Transverse colon (tissue), 4 donors: ENCODE measurements around the gene TENT5C. TPM values are rescaled to one million over a fixed set of nuclear protein-coding genes. Genes with fewer than 3 reads are reported as not detected.

Source experiments
- DNase-seq: peaks from one replicate; pipeline ENCODE4 v3.0.0-alpha.2; 2019
- H3K27ac ChIP-seq, 4 donors: fragments of 200-600 bp; sonication (generic); 2 replicates each; pipeline ENCODE4 v1.5.1; 2016 to 2018; ENCODE audit warnings: inconsistent platforms in 4 of 4
- H3K27me3 ChIP-seq: fragments of 200-600 bp; sonication (generic); 2 replicates; pipeline ENCODE4 v1.5.1; 2017; ENCODE audit warnings: inconsistent platforms
- H3K36me3 ChIP-seq, 4 donors: fragments of 200-600 bp; sonication (generic); 2 replicates each; pipeline ENCODE4 v1.5.1; 2017 to 2019; ENCODE audit warnings: inconsistent platforms in 4 of 4
- H3K4me1 ChIP-seq, 4 donors: fragments of 200-600 bp; sonication (generic); 2 replicates each; pipeline ENCODE4 v1.5.1; 2017 to 2020; ENCODE audit warnings: inconsistent platforms in 4 of 4
- H3K4me3 ChIP-seq, 4 donors: fragments of 200-600 bp; sonication (generic); 1 replicate in 1 of 4; 2 replicates in 3 of 4; pipeline versions ENCODE4 v1.5.1 to v1.6.1; 2017 to 2019; ENCODE audit warnings: inconsistent platforms in 4 of 4
- H3K9me3 ChIP-seq, 2 donors: fragments of 200-600 bp; sonication (generic); 2 replicates each; pipeline ENCODE4 v1.5.1; 2017 to 2019; ENCODE audit warnings: inconsistent platforms in 2 of 2
- CTCF ChIP-seq, 5 experiments: fragments of 200-600 bp in 3 of 5; fragments of 450-650 bp in 2 of 5; sonication (generic) in 3 of 5; IDR thresholded peaks; 1 replicate in 2 of 5; 2 replicates in 3 of 5; pipeline ENCODE4 v1.5.1; 2016 to 2017; ENCODE audit warnings: antibody characterized with exemption in 5 of 5, inconsistent platforms in 3 of 5, mild to moderate bottlenecking in 2 of 5, moderate library complexity in 1 of 5
- EP300 ChIP-seq: sonication (generic); formaldehyde crosslinking; IDR thresholded peaks from one replicate; pipeline ENCODE4 v1.6.1; 2017; ENCODE audit warnings: antibody characterized with exemption, low read depth
- POLR2A ChIP-seq: fragments of 450-650 bp; IDR thresholded peaks from one replicate; pipeline ENCODE4 v1.6.1; 2016; ENCODE audit warnings: antibody characterized with exemption, mild to moderate bottlenecking, moderate library complexity
- POLR2AphosphoS5 ChIP-seq, 3 donors: sonication (generic); formaldehyde crosslinking; IDR thresholded peaks; one replicate each; pipeline ENCODE4 v1.6.1; 2016; ENCODE audit warnings: antibody characterized with exemption in 3 of 3
- WGBS, 2 donors: methylation state at CpG; one replicate each; pipeline ENCODE4 v1.1.5; 2018; ENCODE audit warnings: low coverage in 1 of 2; 5-methylcytosine and 5-hydroxymethylcytosine counted together
- in situ Hi-C, 4 donors: fragments of 200-750 bp; cut with MboI; loops; one replicate each; pipeline versions ENCODE4 v1.15.0 to v1.15.1; 2017; ENCODE audit warnings: low sequenced_read_pairs in 3 of 4, low pct_ligation_motif_present in 1 of 4, low pct_unique_long_range_greater_than_20kb in 1 of 4
- intact Hi-C: fragments of 100-400 bp; cut with DNase I; formaldehyde crosslinking; loops from one replicate; pipeline ENCODE4 v1.15.1; 2023; ENCODE audit warnings: low total_unique reads
- total RNA-seq, 4 donors: library from RNA; depleted of rRNA; stranded (reverse); fragments of >200 nt; gene quantifications; one replicate each; pipeline ENCODE4 v1.1.0, GENCODE V29; 2016

The TENT5C gene
- total RNA-seq, 4 donors from 2014 or later, result 3.4 to 30.8 (median 18.1) TPM

- H3K27ac ChIP-seq, result peak overlapping the region; percentile 10 to 59 (median 34)
Measured at GRCh38 chr1:117674521-117675400, 68.9 kb downstream of the TENT5C start.

GRCh38 chr1:117675907-117676430 lies 70.1 kb downstream of the TENT5C start:
- Histone ChIP-seq H3K27ac (peak overlapping the region in 2 of 4 donors; percentile 52 to 59), H3K36me3 (no peaks in the 10 kb centered on the region), H3K9me3 (no peaks in the 10 kb centered on the region), H3K4me1 (peaks cover 5 to 53% (median 48%) of the 10 kb centered on the region in 4 donors), H3K4me3 (no peak overlapping the region), H3K27me3 (no peaks in the 10 kb centered on the region)
- in situ Hi-C loops, result loop anchor here in 1 of 4 donors (10.0 kb wide), 1 partner anchor 141 kb away; no protein-coding TSS in a partner anchor
- TF ChIP-seq POLR2A, result no peak
- no peak for TF ChIP-seq CTCF (IDR thresholded peaks at IDR 0.05)
- no peak for TF ChIP-seq POLR2AphosphoS5 (IDR thresholded peaks at IDR 0.05)
- TF ChIP-seq EP300, result no peak
- intact Hi-C loops, result no loop called here
- no peak for DNase-seq
- WGBS, 2 donors, result 60 to 78% methylated on average over 2 to 3 of the region's 3 CpGs

More at GRCh38 chr1:117674521-117675400, 68.9 kb downstream of the TENT5C start:
- Histone ChIP-seq H3K4me1 (peaks cover 5 to 43% (median 39%) of the 10 kb centered on the region in 4 donors), H3K27me3 (no peaks in the 10 kb centered on the region), H3K4me3 (no peak overlapping the region), H3K36me3 (no peaks in the 10 kb centered on the region), H3K9me3 (no peaks in the 10 kb centered on the region)
- TF ChIP-seq POLR2AphosphoS5 (IDR thresholded peaks at IDR 0.05), result no peak
- TF ChIP-seq CTCF (IDR thresholded peaks at IDR 0.05), result peak in 3 of 5 experiments; percentile 10 to 23 (median 15)
- in situ Hi-C loops (loop anchor here in 1 of 4 donors (10.0 kb wide), 1 partner anchor 140 kb away; no protein-coding TSS in a partner anchor), intact Hi-C loops (no loop called here)
- peak; percentile 62 for DNase-seq
- 69% methylated on average over 10 of the region's 10 CpGs; no CpG with 5 or more reads in 1 of the 2 donors for WGBS, 2 donors

- Histone ChIP-seq H3K9me3 (no peaks in the 10 kb centered on the region), H3K36me3 (no peaks in the 10 kb centered on the region), H3K27me3 (no peaks in the 10 kb centered on the region), H3K27ac (peak overlapping the region in 1 of 4 donors; percentile 35), H3K4me1 (peaks cover 4 to 56% (median 50%) of the 10 kb centered on the region in 4 donors), H3K4me3 (no peak overlapping the region)
- intact Hi-C loops (no loop called here), in situ Hi-C loops (loop anchor here in 1 of 4 donors (10.0 kb wide), 1 partner anchor 142 kb away; no protein-coding TSS in a partner anchor)
- TF ChIP-seq POLR2AphosphoS5 (IDR thresholded peaks at IDR 0.05) (no peak), POLR2A (no peak), CTCF (IDR thresholded peaks at IDR 0.05) (no peak), EP300 (no peak)
- DNase-seq, result no peak
- WGBS, 2 donors, result 76% methylated on average over 7 of the region's 7 CpGs; no CpG with 5 or more reads in 1 of the 2 donors
Measured at GRCh38 chr1:117676615-117677130, 70.8 kb downstream of the TENT5C start.

Other genes with a start within 250 kb of the TENT5C start
- gene MAN1A2, start 238.6 kb upstream of the TENT5C start, total RNA-seq, result 10 to 100 TPM in 3 of 4 donors, 1 to 10 TPM in 1; 9.0 to 38.6 (median 21.6) TPM